ENCODE results near the gene PRPF6. TPM values are rescaled to one million over a fixed set of nuclear protein-coding genes. Genes with fewer than 3 reads are reported as not detected.

PRPF6 gene
- total and polyA plus RNA-seq, 2 of the 13 experiments (the other 11 are each of a cell fraction or from before 2014, with no cell fraction given), result 63.7 to 101 TPM

- TF ChIP-seq ARID3A (IDR thresholded peaks at IDR 0.05; ENCODE audit: low read depth, low read length) (no peak), POLR2G (IDR thresholded peaks at IDR 0.05; ENCODE audit: low read depth, low read length) (no peak), THAP7 (CRISPR knock-in tag; IDR thresholded peaks at IDR 0.05) (no peak), EEA1 (CRISPR knock-in tag; IDR thresholded peaks at IDR 0.05; ENCODE audit: borderline replicate concordance) (0 out of 2 replicates have a peak, but pooled peaks have one; percentile 19), GZF1 (CRISPR knock-in tag; IDR thresholded peaks at IDR 0.05) (no peak), SCMH1 (CRISPR knock-in tag; IDR thresholded peaks at IDR 0.05; ENCODE audit: borderline replicate concordance) (no peak), HMG20B (CRISPR knock-in tag; conservative IDR thresholded peaks at IDR 0.05) (no peak), SATB2 (CRISPR knock-in tag; IDR thresholded peaks at IDR 0.05) (no peak), AFF4 (CRISPR knock-in tag; IDR thresholded peaks at IDR 0.05) (0 out of 2 replicates have a peak, but pooled peaks have one; percentile 66), ZNF839 (CRISPR knock-in tag; IDR thresholded peaks at IDR 0.05; ENCODE audit: borderline replicate concordance) (peak; percentile 38; the same call in 1 of the 2 replicates), CREB3 (CRISPR knock-in tag; IDR thresholded peaks at IDR 0.05) (no peak), ONECUT2 (CRISPR knock-in tag; IDR thresholded peaks at IDR 0.05) (no peak), MNT (IDR thresholded peaks at IDR 0.05) (no peak), ZNF414 (CRISPR knock-in tag; IDR thresholded peaks at IDR 0.05) (no peak), U2AF1 (optimal IDR thresholded peaks at IDR 0.05; ENCODE audit: low read depth, low read length) (no peak), ZFP90 (CRISPR knock-in tag; IDR thresholded peaks at IDR 0.05; ENCODE audit: borderline replicate concordance) (no peak), ZNF224 (CRISPR knock-in tag; IDR thresholded peaks at IDR 0.05) (peak; percentile 63; the same call in 1 of the 2 replicates), ZNF740 (CRISPR knock-in tag; IDR thresholded peaks at IDR 0.05) (no peak), ZNF451 (CRISPR knock-in tag; IDR thresholded peaks at IDR 0.05) (no peak; the same call in 1 of the 2 replicates)
These were observed 42.6 kb downstream of the PRPF6 start (continued) for GRCh38 chr20:64023361-64024140.

Data from HepG2 (cell line).